GM19452 (cell line): ENCODE results near the gene MTERF4.
A peak's percentile ranks its signal among the peaks of the same experiment; 100 is the strongest.
"Not testable (repeated sequence)": the region's sequence is repeated elsewhere in the genome, so short reads cannot be mapped to it uniquely, and the experiment has no call there.

Source experiments
- ATAC-seq: cut with Tn5 transposase; IDR thresholded peaks from one replicate; pipeline ENCODE4 v1.9.1; 2021; ENCODE audit not compliant: unreplicated experiment

Gene MTERF4

GRCh38 chr2:241112046-241112445 lies 10.0 kb upstream of the MTERF4 start:
- no peak for ATAC-seq

- no peak for ATAC-seq
Measured at GRCh38 chr2:241111440-241111805, 9.3 kb upstream of the MTERF4 start.

- no peak for ATAC-seq
Measured at GRCh38 chr2:241110607-241111439, 8.7 kb upstream of the MTERF4 start.

GRCh38 chr2:241110089-241110606 lies 8.1 kb upstream of the MTERF4 start:
- no peak for ATAC-seq

- ATAC-seq = no peak
Measured at GRCh38 chr2:241109210-241110088, 7.4 kb upstream of the MTERF4 start.

GRCh38 chr2:241108271-241109209 lies 6.5 kb upstream of the MTERF4 start:
- ATAC-seq = no peak

GRCh38 chr2:241107031-241107783 lies 5.1 kb upstream of the MTERF4 start:
- no peak for ATAC-seq

- ATAC-seq = no peak
Measured at GRCh38 chr2:241105641-241106040, 3.6 kb upstream of the MTERF4 start.

- not testable (repeated sequence) for ATAC-seq
Measured at GRCh38 chr2:241104611-241105010, 2.5 kb upstream of the MTERF4 start.

- no peak for ATAC-seq
Measured at GRCh38 chr2:241103176-241103595, 1.1 kb upstream of the MTERF4 start.

- no peak for ATAC-seq
Measured at GRCh38 chr2:241099246-241099645, 2.8 kb downstream of the MTERF4 start.

GRCh38 chr2:241096979-241097378 lies 5.1 kb downstream of the MTERF4 start:
- peak; percentile 54 for ATAC-seq

GRCh38 chr2:241095594-241096290 lies 6.3 kb downstream of the MTERF4 start:
- no peak for ATAC-seq

GRCh38 chr2:241094924-241095420 lies 7.1 kb downstream of the MTERF4 start:
- ATAC-seq = no peak

- no peak for ATAC-seq
Measured at GRCh38 chr2:241094172-241094571, 7.9 kb downstream of the MTERF4 start.

- ATAC-seq = not testable (repeated sequence)
Measured at GRCh38 chr2:241093133-241093781, 8.8 kb downstream of the MTERF4 start.

GRCh38 chr2:241092677-241093076 lies 9.4 kb downstream of the MTERF4 start:
- ATAC-seq = no peak

GRCh38 chr2:241091734-241092445 lies 10.2 kb downstream of the MTERF4 start:
- ATAC-seq = no peak
